ENCODE results near the gene BET1. TPM values are rescaled to one million over a fixed set of nuclear protein-coding genes. Genes with fewer than 3 reads are reported as not detected.

Gene BET1
- total and polyA plus RNA-seq, 9 of the 15 experiments (the other 6 are each of a cell fraction or from before 2014, with no cell fraction given), result 15.8 to 190 (median 37.8) TPM

DNA sequence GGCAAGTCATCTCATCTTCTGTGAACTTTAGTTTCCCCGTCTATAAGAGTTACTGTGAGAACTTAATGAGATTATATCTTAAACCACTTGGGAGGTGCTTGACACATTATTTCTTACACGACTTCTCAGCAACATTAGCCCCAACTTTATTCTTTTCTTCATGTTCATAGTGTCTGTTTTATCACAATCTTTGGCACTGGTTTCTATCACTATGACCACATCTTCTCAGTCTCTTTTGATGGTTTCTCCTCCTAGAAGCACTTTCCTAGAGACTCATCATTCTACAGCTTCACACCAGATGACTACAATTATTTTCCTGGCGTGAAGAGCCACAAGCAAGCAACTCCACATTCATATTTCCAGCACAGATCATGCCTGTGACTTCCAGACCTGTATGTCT lies 26.5 kb upstream of the BET1 start:
- TF ChIP-seq, protein P1, sequence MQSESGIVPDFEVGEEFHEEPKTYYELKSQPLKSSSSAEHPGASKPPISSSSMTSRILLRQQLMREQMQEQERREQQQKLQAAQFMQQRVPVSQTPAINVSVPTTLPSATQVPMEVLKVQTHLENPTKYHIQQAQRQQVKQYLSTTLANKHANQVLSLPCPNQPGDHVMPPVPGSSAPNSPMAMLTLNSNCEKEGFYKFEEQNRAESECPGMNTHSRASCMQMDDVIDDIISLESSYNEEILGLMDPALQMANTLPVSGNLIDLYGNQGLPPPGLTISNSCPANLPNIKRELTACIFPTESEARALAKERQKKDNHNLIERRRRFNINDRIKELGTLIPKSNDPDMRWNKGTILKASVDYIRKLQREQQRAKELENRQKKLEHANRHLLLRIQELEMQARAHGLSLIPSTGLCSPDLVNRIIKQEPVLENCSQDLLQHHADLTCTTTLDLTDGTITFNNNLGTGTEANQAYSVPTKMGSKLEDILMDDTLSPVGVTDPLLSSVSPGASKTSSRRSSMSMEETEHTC (IDR thresholded peaks at IDR 0.05), result no peak
- TF ChIP-seq LEF1 (IDR thresholded peaks at IDR 0.05) (no peak), GATA2 (CRISPR knock-in tag; IDR thresholded peaks at IDR 0.05) (no peak), CREBBP (IDR thresholded peaks at IDR 0.05; ENCODE audit: low read depth, low read length) (no peak), CREM (IDR thresholded peaks at IDR 0.05; ENCODE audit: low read depth) (no peak), HSF4 (CRISPR knock-in tag; IDR thresholded peaks at IDR 0.05; ENCODE audit: borderline replicate concordance) (no peak), DPF2 (IDR thresholded peaks at IDR 0.05) (no peak), RAD51 (IDR thresholded peaks at IDR 0.05; ENCODE audit: borderline replicate concordance, low read depth) (no peak), MCM3 (IDR thresholded peaks at IDR 0.05) (no peak), GABPA (tag; conservative IDR thresholded peaks at IDR 0.05; ENCODE audit: low read depth) (no peak), NCOR1 (IDR thresholded peaks at IDR 0.05) (no peak), ZNF197 (CRISPR knock-in tag; IDR thresholded peaks at IDR 0.05; ENCODE audit: low read depth) (no peak)
- TF ChIP-seq, protein P2, sequence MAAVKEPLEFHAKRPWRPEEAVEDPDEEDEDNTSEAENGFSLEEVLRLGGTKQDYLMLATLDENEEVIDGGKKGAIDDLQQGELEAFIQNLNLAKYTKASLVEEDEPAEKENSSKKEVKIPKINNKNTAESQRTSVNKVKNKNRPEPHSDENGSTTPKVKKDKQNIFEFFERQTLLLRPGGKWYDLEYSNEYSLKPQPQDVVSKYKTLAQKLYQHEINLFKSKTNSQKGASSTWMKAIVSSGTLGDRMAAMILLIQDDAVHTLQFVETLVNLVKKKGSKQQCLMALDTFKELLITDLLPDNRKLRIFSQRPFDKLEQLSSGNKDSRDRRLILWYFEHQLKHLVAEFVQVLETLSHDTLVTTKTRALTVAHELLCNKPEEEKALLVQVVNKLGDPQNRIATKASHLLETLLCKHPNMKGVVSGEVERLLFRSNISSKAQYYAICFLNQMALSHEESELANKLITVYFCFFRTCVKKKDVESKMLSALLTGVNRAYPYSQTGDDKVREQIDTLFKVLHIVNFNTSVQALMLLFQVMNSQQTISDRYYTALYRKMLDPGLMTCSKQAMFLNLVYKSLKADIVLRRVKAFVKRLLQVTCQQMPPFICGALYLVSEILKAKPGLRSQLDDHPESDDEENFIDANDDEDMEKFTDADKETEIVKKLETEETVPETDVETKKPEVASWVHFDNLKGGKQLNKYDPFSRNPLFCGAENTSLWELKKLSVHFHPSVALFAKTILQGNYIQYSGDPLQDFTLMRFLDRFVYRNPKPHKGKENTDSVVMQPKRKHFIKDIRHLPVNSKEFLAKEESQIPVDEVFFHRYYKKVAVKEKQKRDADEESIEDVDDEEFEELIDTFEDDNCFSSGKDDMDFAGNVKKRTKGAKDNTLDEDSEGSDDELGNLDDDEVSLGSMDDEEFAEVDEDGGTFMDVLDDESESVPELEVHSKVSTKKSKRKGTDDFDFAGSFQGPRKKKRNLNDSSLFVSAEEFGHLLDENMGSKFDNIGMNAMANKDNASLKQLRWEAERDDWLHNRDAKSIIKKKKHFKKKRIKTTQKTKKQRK (IDR thresholded peaks at IDR 0.05; ENCODE audit: borderline replicate concordance, low read depth, low read length), result no peak
- TF ChIP-seq, protein P3, sequence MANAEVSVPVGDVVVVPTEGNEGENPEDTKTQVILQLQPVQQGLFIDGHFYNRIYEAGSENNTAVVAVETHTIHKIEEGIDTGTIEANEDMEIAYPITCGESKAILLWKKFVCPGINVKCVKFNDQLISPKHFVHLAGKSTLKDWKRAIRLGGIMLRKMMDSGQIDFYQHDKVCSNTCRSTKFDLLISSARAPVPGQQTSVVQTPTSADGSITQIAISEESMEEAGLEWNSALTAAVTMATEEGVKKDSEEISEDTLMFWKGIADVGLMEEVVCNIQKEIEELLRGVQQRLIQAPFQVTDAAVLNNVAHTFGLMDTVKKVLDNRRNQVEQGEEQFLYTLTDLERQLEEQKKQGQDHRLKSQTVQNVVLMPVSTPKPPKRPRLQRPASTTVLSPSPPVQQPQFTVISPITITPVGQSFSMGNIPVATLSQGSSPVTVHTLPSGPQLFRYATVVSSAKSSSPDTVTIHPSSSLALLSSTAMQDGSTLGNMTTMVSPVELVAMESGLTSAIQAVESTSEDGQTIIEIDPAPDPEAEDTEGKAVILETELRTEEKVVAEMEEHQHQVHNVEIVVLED (CRISPR knock-in tag; IDR thresholded peaks at IDR 0.05), result no peak
- TF ChIP-seq, protein P4, sequence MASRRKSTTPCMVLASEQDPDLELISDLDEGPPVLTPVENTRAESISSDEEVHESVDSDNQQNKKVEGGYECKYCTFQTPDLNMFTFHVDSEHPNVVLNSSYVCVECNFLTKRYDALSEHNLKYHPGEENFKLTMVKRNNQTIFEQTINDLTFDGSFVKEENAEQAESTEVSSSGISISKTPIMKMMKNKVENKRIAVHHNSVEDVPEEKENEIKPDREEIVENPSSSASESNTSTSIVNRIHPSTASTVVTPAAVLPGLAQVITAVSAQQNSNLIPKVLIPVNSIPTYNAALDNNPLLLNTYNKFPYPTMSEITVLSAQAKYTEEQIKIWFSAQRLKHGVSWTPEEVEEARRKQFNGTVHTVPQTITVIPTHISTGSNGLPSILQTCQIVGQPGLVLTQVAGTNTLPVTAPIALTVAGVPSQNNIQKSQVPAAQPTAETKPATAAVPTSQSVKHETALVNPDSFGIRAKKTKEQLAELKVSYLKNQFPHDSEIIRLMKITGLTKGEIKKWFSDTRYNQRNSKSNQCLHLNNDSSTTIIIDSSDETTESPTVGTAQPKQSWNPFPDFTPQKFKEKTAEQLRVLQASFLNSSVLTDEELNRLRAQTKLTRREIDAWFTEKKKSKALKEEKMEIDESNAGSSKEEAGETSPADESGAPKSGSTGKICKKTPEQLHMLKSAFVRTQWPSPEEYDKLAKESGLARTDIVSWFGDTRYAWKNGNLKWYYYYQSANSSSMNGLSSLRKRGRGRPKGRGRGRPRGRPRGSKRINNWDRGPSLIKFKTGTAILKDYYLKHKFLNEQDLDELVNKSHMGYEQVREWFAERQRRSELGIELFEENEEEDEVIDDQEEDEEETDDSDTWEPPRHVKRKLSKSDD (conservative IDR thresholded peaks at IDR 0.05; ENCODE audit: low read length), result no peak
- CTCF ChIA-PET (ENCODE audit: low intra/inter-chr PET ratio), result no interaction called here

More for the DNA sequence above, 26.5 kb upstream of the BET1 start:
- Histone ChIP-seq H3K9ac (ENCODE audit: insufficient read depth in 1 of 2, low read depth in 2 of 2, low read length in 2 of 2) (no peak overlapping the region), H3K4me1 (replicated peaks in 1 of 2; ENCODE audit: control insufficient read depth in 2 of 2, insufficient read depth in 2 of 2, low read length in 2 of 2) (no peaks in the 10 kb centered on the region), H3K27me3 (ENCODE audit: control insufficient read depth in 2 of 2, insufficient read depth in 2 of 2, low read length in 2 of 2) (no peaks in the 10 kb centered on the region), H3K9me1 (ENCODE audit: control insufficient read depth, insufficient read depth, low read length) (no peaks in the 10 kb centered on the region), H3K27ac (ENCODE audit: extremely low read depth, low read depth, low read length) (no peak overlapping the region), H3K9me3 (replicated peaks; ENCODE audit: control insufficient read depth, insufficient read depth, low read depth, low read length) (no peaks in the 10 kb centered on the region), H3K36me3 (ENCODE audit: control insufficient read depth, insufficient read depth, low read length) (no peaks in the 10 kb centered on the region), H4K20me1 (replicated peaks; ENCODE audit: control insufficient read depth, insufficient read depth, low read length) (no peaks in the 10 kb centered on the region), H3K79me2 (ENCODE audit: control insufficient read depth, insufficient read depth, low read length) (no peaks in the 10 kb centered on the region), H2AFZ (ENCODE audit: low read depth, low read length) (no peak overlapping the region), H3K4me3 (no peak overlapping the region), H3K4me2 (ENCODE audit: insufficient read depth, low read length) (no peak overlapping the region)
- DNase-seq (ENCODE audit: extremely low read depth in 1 of 4, low spot score in 3 of 4) (no peak), FAIRE-seq (no peak), ATAC-seq (no peak)
- POLR2A ChIA-PET, result no interaction called here
- BruUV-seq (replicated peaks), result no TSS peak
- intact Hi-C loops (cut with micrococcal nuclease), result no loop called here
- in situ Hi-C loops (cut with MboI), result no loop called here
- 2% methylated on average over 3 of the region's 3 CpGs for WGBS (ENCODE audit: insufficient coverage, low coverage, missing lambda C conversion rate)
